Stimulated activated CD4-positive, alpha-beta T cell treated with anti-CD3 and anti-CD28 coated beads, Interleukin-2, amount 100 ng/mL, for 48 hours (primary cell): ENCODE results near the gene DNAAF1.
"Not testable (repeated sequence)": the region's sequence is repeated elsewhere in the genome, so short reads cannot be mapped to it uniquely, and the experiment has no call there.

Experiments
- DNase-seq, 2 donors: peaks; one replicate each; pipeline ENCODE4 v3.0.0-alpha.2; 2020

Gene DNAAF1

GRCh38 chr16:84144859-84145639 is at the start of gene DNAAF1, which contains the start of gene HSDL1:
DNAAF1 (plus strand) TSS chr16:84145308; CDS start chr16:84145441, 133 bp downstream.
HSDL1 (minus strand) TSS chr16:84145177; CDS start chr16:84131321, 13,856 bp downstream.
- DNase-seq, result peak; percentile 94 to 97

- DNase-seq, result no peak
Observed at GRCh38 chr16:84095466-84095865, 49.6 kb upstream of the DNAAF1 start.

- no peak for DNase-seq
Observed at GRCh38 chr16:84096447-84097005, 48.6 kb upstream of the DNAAF1 start.

GRCh38 chr16:84098939-84099338 is 46.2 kb upstream of the DNAAF1 start:
- no peak for DNase-seq

GRCh38 chr16:84103678-84104077 is 41.4 kb upstream of the DNAAF1 start:
- no peak for DNase-seq

- DNase-seq, result no peak
Observed at GRCh38 chr16:84104231-84104630, 40.9 kb upstream of the DNAAF1 start.

GRCh38 chr16:84105301-84105815 is 39.8 kb upstream of the DNAAF1 start:
- DNase-seq, result no peak

GRCh38 chr16:84105948-84106740 is 39.0 kb upstream of the DNAAF1 start:
- no peak for DNase-seq

- DNase-seq, result no peak
Observed at GRCh38 chr16:84107921-84108320, 37.2 kb upstream of the DNAAF1 start.

GRCh38 chr16:84109598-84110335 is 35.3 kb upstream of the DNAAF1 start:
- no peak for DNase-seq

- DNase-seq, result no peak
Observed at GRCh38 chr16:84110527-84110926, 34.6 kb upstream of the DNAAF1 start.

- DNase-seq, result no peak
Observed at GRCh38 chr16:84111525-84111924, 33.6 kb upstream of the DNAAF1 start.

- peak in 1 of 2 donors; percentile 25 for DNase-seq
Observed at GRCh38 chr16:84111949-84112348, 33.2 kb upstream of the DNAAF1 start.

GRCh38 chr16:84115919-84116719 is 29.0 kb upstream of the DNAAF1 start:
- DNase-seq, result peak; percentile 32 to 47

- DNase-seq, result peak; percentile 95 to 98
Observed at GRCh38 chr16:84116720-84117493, 28.2 kb upstream of the DNAAF1 start, which contains the start of gene MBTPS1. MBTPS1 (minus strand) TSS chr16:84116942; CDS start chr16:84101783, 15,159 bp downstream.

- peak in 1 of 2 donors; percentile 26 for DNase-seq
Observed at GRCh38 chr16:84117494-84117843, 27.6 kb upstream of the DNAAF1 start.

- not testable (repeated sequence) for DNase-seq
Observed at GRCh38 chr16:84118315-84118714, 26.8 kb upstream of the DNAAF1 start.

GRCh38 chr16:84119368-84119767 is 25.7 kb upstream of the DNAAF1 start:
- no peak for DNase-seq

- no peak for DNase-seq
Observed at GRCh38 chr16:84120023-84120422, 25.1 kb upstream of the DNAAF1 start.

- no peak for DNase-seq
Observed at GRCh38 chr16:84121007-84121406, 24.1 kb upstream of the DNAAF1 start.
